NCI-H2171 (cell line): ENCODE data around the gene MYO9B.

ENCODE experiments used
- DNase-seq: peaks from one replicate; lab custom pipeline; 2025; lab: John Stamatoyannopoulos, UW

The MYO9B gene

GRCh38 chr19:17216058-17216670 lies 140.6 kb downstream of the MYO9B start:
- DNase-seq, result no peak

- no peak for DNase-seq
Observed at GRCh38 chr19:17219286-17219685, 143.7 kb downstream of the MYO9B start.

GRCh38 chr19:17220207-17220758 lies 144.7 kb downstream of the MYO9B start:
- DNase-seq, result no peak

GRCh38 chr19:17225053-17225452 lies 149.5 kb downstream of the MYO9B start:
- DNase-seq, result no peak

- DNase-seq, result peak; percentile 97
Observed at GRCh38 chr19:17226002-17226933, 150.7 kb downstream of the MYO9B start, which contains the start of gene OCEL1. OCEL1 (plus strand) TSS chr19:17226226; CDS start chr19:17226248, 22 bp downstream.

GRCh38 chr19:17227798-17228367 lies 152.3 kb downstream of the MYO9B start:
- DNase-seq, result no peak

- DNase-seq, result no peak
Observed at GRCh38 chr19:17229890-17230289, 154.3 kb downstream of the MYO9B start.

- DNase-seq, result no peak
Observed at GRCh38 chr19:17232258-17232657, 156.7 kb downstream of the MYO9B start.

- DNase-seq, result peak; percentile 26
Observed at GRCh38 chr19:17234911-17235299, 159.3 kb downstream of the MYO9B start.

- peak; percentile 62 for DNase-seq
Observed at GRCh38 chr19:17235300-17235970, 159.9 kb downstream of the MYO9B start.

GRCh38 chr19:17235971-17236777 lies 160.6 kb downstream of the MYO9B start:
- DNase-seq, result peak; percentile 52

GRCh38 chr19:17236811-17237543 lies 161.4 kb downstream of the MYO9B start:
- DNase-seq, result no peak

GRCh38 chr19:17237747-17238706 lies 162.4 kb downstream of the MYO9B start:
- DNase-seq, result no peak

GRCh38 chr19:17240062-17240752 lies 164.6 kb downstream of the MYO9B start:
- no peak for DNase-seq

GRCh38 chr19:17240826-17241399 lies 165.3 kb downstream of the MYO9B start:
- DNase-seq, result no peak

GRCh38 chr19:17242431-17243208 lies 167.0 kb downstream of the MYO9B start:
- no peak for DNase-seq

GRCh38 chr19:17243211-17243829 lies 167.7 kb downstream of the MYO9B start:
- DNase-seq, result no peak
